Measurements from ENCODE around the gene CADPS2. TPM values are rescaled to one million over a fixed set of nuclear protein-coding genes. Genes with fewer than 3 reads are reported as not detected.

Gene CADPS2
- total RNA-seq, 1 donor from 2014 or later = 12.5 TPM

DNA sequence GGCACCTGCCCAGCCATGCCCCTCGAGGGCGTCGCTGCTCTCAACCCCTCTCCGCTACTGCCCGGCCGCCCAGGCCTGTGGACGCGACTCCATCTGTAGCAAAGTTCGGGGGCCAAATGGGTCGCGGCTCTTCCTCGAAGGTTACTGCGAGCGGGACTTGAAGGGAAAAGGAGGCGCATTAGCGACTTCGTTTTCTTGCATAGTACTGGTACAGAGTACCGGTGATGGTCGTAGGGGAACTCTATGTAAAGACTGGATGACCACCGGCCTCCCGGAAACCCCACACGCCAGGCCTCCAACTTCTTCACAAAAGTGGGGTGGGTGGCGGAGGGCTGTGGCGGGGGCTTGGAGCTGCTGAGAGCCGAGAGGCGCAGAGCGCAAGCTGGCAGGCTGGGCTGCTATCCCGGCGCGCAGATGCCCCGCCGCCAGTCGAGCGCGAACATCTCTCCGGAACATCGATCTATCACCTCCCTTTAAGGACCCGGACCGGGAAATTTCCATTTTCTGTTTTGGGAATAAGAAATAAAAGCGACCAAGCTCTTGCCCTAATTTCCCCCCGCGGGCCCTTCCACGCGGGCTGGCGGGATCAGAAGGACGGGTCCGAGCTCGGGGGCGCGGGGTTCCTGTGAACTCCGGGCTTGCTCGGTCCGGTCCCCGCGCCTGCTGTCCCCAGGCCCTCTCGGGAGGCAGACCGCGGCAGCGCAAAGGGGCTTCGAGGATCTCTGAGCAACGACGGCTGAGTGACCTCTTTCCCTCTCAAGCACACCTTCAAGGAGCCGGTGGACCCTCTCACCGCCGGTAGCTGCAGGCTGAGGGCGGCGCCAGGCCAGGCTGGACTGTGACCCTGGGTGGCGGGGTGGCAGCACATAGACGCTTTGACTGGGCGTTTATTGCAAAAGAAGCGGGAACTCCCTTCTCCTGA lies 569.5 kb downstream of the CADPS2 start:
- Histone ChIP-seq H3K27ac (ENCODE audit: low read depth, low read length) (no peak overlapping the region), H3K9me3 (ENCODE audit: control insufficient read depth in 3 of 3, low read length in 3 of 3) (no peaks in the 10 kb centered on the region), H3K4me1 (ENCODE audit: control insufficient read depth in 3 of 3, insufficient read depth in 3 of 3, low read length in 3 of 3) (peaks cover 3 to 9% (median 7%) of the 10 kb centered on the region in 3 donors), H3K27me3 (ENCODE audit: control insufficient read depth in 3 of 3, insufficient read depth in 3 of 3, low read length in 3 of 3) (peaks cover 43 to 53% (median 44%) of the 10 kb centered on the region in 3 donors), H3K4me3 (ENCODE audit: low read length in 3 of 3) (no peak overlapping the region), H3K36me3 (ENCODE audit: control insufficient read depth in 3 of 3, insufficient read depth in 3 of 3, low read length in 3 of 3) (no peaks in the 10 kb centered on the region), H3K9ac (ENCODE audit: low read depth in 1 of 3, low read length in 3 of 3) (no peak overlapping the region)

DNA sequence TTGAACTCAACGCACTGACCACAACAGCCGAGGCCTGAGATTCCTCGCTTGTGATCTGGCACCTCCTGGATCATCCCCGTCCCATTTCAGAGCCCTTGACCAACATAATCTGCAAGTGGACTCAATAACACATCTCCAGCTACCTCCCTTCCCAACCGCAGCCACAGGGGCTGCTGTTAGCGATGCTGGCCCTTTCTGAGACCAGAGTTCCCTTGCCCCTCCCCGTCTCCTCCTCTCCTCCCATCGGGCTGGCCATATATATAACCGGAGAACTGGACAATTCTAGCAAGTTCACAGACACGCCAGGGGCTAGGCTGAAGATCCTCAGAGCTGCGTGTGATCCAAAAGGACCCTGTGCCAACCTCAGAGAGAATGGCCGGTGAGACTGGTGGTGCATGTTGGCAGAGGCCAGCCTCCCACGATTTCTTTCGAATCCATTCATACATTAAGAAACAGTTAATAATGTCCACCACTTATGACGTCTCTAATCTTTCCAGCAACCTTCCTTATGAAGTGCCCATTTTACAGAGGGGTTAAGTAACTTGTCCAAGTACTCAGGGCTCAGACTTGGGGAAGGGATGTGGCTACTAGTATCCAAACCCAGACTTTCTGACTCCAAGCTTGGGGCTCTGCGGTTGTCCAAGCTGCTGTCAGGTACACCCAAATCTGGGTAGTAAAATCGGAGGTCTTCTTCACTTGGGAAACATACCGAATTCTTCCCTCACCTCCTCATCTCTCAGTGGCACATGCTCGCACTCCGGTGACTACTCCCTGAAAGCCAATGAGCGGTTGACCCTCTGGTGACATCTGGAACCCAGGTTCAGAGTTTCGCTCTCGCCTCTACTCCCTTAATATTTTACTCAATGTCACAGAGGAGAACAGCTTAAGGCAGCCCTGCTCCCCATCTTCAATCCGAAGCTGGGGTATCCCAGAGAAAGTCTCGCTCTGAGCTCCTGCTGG lies 570.5 kb downstream of the CADPS2 start:
- peaks cover 3 to 9% (median 7%) of the 10 kb centered on the region in 3 donors for H3K4me1 ChIP-seq (ENCODE audit: control insufficient read depth in 3 of 3, insufficient read depth in 3 of 3, low read length in 3 of 3)
- no peak overlapping the region for H3K27ac ChIP-seq (ENCODE audit: low read depth, low read length)
- no peaks in the 10 kb centered on the region for H3K36me3 ChIP-seq (ENCODE audit: control insufficient read depth in 3 of 3, insufficient read depth in 3 of 3, low read length in 3 of 3)
- no peaks in the 10 kb centered on the region for H3K9me3 ChIP-seq (ENCODE audit: control insufficient read depth in 3 of 3, low read length in 3 of 3)
- H3K27me3 ChIP-seq (ENCODE audit: control insufficient read depth in 3 of 3, insufficient read depth in 3 of 3, low read length in 3 of 3) = peaks cover 51 to 63% (median 54%) of the 10 kb centered on the region in 3 donors
- H3K9ac ChIP-seq (ENCODE audit: low read depth in 1 of 3, low read length in 3 of 3) = no peak overlapping the region
- H3K4me3 ChIP-seq (ENCODE audit: low read length in 3 of 3) = no peak overlapping the region

DNA sequence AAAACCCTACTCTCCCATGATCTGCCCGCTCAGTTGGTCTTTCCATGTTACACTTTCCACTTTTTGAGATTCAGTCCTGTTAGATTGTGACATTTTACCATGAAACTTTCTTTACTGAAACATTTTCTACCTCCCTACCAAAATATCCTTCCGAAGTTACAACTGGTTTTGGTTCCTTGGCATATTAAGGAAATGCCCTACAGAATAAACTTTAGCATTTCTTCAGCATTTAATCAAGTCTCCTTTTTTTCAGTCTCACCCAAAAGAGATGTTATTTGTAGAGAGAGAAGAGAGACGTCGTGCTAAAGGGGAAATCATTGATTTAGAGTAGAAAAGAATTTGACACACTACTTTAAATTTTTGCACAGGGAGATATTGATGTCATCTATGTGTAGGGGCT lies 572.0 kb downstream of the CADPS2 start:
- Histone ChIP-seq H3K27me3 (ENCODE audit: control insufficient read depth in 3 of 3, insufficient read depth in 3 of 3, low read length in 3 of 3) (peaks cover 64 to 78% (median 67%) of the 10 kb centered on the region in 3 donors), H3K4me1 (ENCODE audit: control insufficient read depth in 3 of 3, insufficient read depth in 3 of 3, low read length in 3 of 3) (peaks cover 3 to 12% (median 12%) of the 10 kb centered on the region in 3 donors), H3K9ac (ENCODE audit: low read depth in 1 of 3, low read length in 3 of 3) (no peak overlapping the region), H3K4me3 (ENCODE audit: low read length in 3 of 3) (no peak overlapping the region), H3K36me3 (ENCODE audit: control insufficient read depth in 3 of 3, insufficient read depth in 3 of 3, low read length in 3 of 3) (no peaks in the 10 kb centered on the region), H3K27ac (ENCODE audit: low read depth, low read length) (no peak overlapping the region), H3K9me3 (ENCODE audit: control insufficient read depth in 3 of 3, low read length in 3 of 3) (no peaks in the 10 kb centered on the region)

DNA sequence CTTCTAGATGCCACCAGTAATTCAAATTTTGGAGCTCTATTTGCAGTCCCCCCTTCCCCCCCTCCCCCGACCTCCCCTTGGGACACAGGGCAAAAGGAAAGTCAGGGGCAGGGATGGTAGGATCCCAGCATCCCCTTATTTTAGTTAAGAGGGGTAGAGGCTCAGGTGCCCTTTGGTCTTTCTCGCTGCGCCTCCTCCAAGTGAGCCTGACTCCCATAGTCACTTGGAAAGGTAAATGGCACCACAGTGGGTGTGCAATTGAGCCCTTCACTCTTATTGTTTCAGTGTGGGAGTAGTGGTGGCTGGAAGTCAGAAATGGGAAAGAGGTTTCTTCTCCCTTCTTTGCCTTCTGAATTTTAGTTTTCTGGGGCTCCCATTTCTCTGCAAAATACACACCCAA lies 573.5 kb downstream of the CADPS2 start:
- Histone ChIP-seq H3K27me3 (ENCODE audit: control insufficient read depth in 3 of 3, insufficient read depth in 3 of 3, low read length in 3 of 3) (peaks cover 67 to 81% (median 79%) of the 10 kb centered on the region in 3 donors), H3K27ac (ENCODE audit: low read depth, low read length) (no peak overlapping the region), H3K36me3 (ENCODE audit: control insufficient read depth in 3 of 3, insufficient read depth in 3 of 3, low read length in 3 of 3) (no peaks in the 10 kb centered on the region), H3K9ac (ENCODE audit: low read depth in 1 of 3, low read length in 3 of 3) (no peak overlapping the region), H3K4me3 (ENCODE audit: low read length in 3 of 3) (no peak overlapping the region), H3K9me3 (ENCODE audit: control insufficient read depth in 3 of 3, low read length in 3 of 3) (no peaks in the 10 kb centered on the region), H3K4me1 (ENCODE audit: control insufficient read depth in 3 of 3, insufficient read depth in 3 of 3, low read length in 3 of 3) (peaks cover 3 to 12% (median 12%) of the 10 kb centered on the region in 3 donors)

DNA sequence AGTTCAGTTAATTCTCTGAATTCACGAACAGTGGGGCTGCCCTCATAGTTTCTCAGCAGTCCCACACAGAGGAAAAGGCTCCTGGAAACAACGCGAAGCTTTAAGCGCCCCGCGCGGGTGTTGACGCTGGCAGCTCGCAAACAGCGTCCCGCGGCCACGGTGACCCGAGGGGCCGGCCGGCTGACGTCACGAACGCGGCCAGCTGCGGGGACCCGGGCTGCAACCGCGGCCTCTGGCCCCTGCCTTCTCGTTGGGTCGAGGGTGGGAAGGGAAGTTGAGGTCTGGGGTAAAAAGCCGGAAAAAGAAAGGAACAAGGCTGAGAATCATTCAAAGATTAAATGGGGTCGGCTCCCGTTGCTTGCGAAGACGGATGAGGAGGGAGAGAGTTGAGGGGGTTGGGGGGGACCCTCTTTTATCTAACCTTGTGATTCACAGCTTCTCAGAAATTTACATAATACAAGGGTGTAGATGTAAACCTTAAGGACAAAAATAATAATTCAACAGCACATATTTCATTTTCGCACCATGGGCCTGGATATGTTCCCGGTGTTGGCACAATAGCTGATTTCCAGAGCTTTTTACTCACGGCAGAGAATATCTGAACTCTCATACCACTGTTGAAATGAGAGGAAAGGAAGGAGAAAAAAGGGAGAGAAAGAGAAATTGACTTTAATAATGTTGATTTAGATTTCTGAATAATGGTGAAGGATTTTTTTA lies 574.4 kb downstream of the CADPS2 start:
- Histone ChIP-seq H3K9me3 (ENCODE audit: control insufficient read depth in 3 of 3, low read length in 3 of 3) (no peaks in the 10 kb centered on the region), H3K27me3 (ENCODE audit: control insufficient read depth in 3 of 3, insufficient read depth in 3 of 3, low read length in 3 of 3) (peaks cover 70 to 85% (median 83%) of the 10 kb centered on the region in 3 donors), H3K9ac (ENCODE audit: low read depth in 1 of 3, low read length in 3 of 3) (no peak overlapping the region), H3K4me3 (ENCODE audit: low read length in 3 of 3) (no peak overlapping the region), H3K4me1 (ENCODE audit: control insufficient read depth in 3 of 3, insufficient read depth in 3 of 3, low read length in 3 of 3) (peaks cover 3 to 12% (median 12%) of the 10 kb centered on the region in 3 donors), H3K27ac (ENCODE audit: low read depth, low read length) (no peak overlapping the region), H3K36me3 (ENCODE audit: control insufficient read depth in 3 of 3, insufficient read depth in 3 of 3, low read length in 3 of 3) (no peaks in the 10 kb centered on the region)

DNA sequence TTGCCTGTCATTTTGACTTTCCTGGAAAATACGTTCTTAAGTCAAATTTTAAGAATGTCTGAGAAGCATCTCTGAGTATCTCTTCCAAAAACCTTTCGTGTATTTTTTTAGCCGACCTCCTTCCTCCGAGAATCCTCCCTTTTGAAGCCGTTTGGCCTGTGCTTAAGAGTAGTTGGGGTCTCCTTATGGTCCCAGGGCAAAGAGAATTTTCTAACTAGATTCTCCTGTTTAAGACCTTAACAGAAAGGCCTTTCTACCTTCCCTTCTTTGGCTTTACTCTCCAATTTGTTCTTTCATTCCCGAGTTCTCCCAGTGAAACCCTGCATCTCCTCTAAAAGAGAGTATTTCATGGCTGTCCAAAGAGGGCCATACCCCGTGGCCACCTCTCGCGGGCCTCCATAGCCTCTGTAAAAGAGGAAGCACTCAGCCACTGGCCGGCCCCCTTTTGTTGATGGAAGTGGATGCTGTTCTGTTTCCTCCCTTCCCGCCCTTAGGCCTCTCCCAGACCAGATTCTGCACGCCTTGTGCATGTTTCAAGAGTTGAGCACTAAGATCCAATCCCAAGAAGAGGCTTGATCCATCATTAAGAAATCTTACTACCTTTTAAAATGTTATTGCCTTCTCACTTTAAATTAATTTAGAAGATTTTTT lies 575.1 kb downstream of the CADPS2 start:
- H3K9me3 ChIP-seq (ENCODE audit: control insufficient read depth in 3 of 3, low read length in 3 of 3) = no peaks in the 10 kb centered on the region
- H3K27me3 ChIP-seq (ENCODE audit: control insufficient read depth in 3 of 3, insufficient read depth in 3 of 3, low read length in 3 of 3) = peaks cover 71 to 85% (median 83%) of the 10 kb centered on the region in 3 donors
- peaks cover 2 to 15% (median 12%) of the 10 kb centered on the region in 3 donors for H3K4me1 ChIP-seq (ENCODE audit: control insufficient read depth in 3 of 3, insufficient read depth in 3 of 3, low read length in 3 of 3)
- H3K4me3 ChIP-seq (ENCODE audit: low read length in 3 of 3) = no peak overlapping the region
- H3K27ac ChIP-seq (ENCODE audit: low read depth, low read length) = no peak overlapping the region
- no peak overlapping the region for H3K9ac ChIP-seq (ENCODE audit: low read depth in 1 of 3, low read length in 3 of 3)
- H3K36me3 ChIP-seq (ENCODE audit: control insufficient read depth in 3 of 3, insufficient read depth in 3 of 3, low read length in 3 of 3) = no peaks in the 10 kb centered on the region

DNA sequence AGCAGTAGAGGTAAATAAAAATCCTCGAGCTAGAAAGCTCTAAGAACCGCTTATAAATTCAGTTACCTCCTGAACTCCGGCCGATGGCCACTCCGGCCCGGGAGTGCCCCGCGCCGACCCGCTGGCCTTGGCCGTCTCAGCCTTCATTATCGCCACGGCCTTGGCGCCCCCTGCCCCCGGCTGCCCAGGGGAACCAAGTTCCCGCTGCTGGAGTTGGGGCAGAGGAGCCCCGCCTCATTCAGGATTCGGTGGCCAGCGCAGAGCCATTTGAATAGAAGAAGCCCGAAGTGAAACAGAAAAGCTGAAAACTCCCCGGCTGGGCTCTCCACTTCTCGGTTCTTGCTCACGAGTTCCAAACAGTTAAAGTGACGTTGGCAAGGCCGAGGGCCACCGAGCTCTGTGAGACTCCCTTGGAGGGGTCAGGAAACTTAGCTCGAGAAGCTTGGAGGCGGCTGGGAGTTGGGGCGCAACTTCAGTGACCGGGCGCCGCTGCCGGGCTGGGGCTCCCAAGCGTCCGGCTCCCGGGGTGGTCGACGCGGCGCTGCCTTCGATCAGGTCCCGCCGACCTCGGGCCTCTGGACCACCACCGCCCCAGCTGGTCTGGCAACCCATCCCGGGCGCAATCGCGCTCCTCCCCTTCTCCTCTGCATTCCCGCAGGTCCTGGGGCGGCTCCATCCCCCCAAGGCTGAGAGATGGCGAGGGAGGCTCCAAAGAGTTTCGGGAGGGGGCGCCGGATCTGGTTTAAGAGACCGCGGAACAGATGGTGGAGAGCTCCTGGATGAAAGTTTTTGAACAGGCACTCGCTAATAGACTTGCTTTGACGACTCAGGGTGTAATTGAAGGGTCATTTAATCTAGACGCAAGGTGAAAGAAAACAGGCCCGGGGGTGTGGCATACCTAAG lies 575.9 kb downstream of the CADPS2 start:
- Histone ChIP-seq H3K27me3 (ENCODE audit: control insufficient read depth in 3 of 3, insufficient read depth in 3 of 3, low read length in 3 of 3) (peaks cover 71 to 85% (median 83%) of the 10 kb centered on the region in 3 donors), H3K36me3 (ENCODE audit: control insufficient read depth in 3 of 3, insufficient read depth in 3 of 3, low read length in 3 of 3) (no peaks in the 10 kb centered on the region), H3K4me3 (ENCODE audit: low read length in 3 of 3) (peak overlapping the region; percentile 36 to 48 (median 46)), H3K27ac (ENCODE audit: low read depth, low read length) (no peak overlapping the region), H3K9me3 (ENCODE audit: control insufficient read depth in 3 of 3, low read length in 3 of 3) (no peaks in the 10 kb centered on the region), H3K4me1 (ENCODE audit: control insufficient read depth in 3 of 3, insufficient read depth in 3 of 3, low read length in 3 of 3) (peaks cover 10 to 22% (median 18%) of the 10 kb centered on the region in 3 donors), H3K9ac (ENCODE audit: low read depth in 1 of 3, low read length in 3 of 3) (peak overlapping the region in 1 of 3 donors; percentile 34)

DNA sequence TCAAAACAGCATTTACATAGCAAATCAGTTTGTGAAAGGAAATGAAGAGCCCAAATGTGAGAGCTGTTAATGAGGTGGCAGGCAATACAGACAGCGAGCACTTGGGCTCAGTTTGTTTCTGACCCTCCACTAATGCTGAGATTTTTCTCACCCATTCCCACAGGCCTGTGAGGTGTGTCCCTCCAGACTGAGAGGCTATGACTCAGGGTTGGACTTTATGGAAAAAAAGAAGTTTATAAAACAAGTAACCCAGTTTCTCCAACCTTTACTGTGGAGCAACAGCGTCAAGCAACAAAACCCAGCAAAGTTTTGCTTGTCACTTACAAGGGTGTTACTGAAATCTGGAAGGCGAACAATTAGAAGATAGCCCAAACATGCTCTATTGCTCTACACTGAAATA lies 576.8 kb downstream of the CADPS2 start:
- Histone ChIP-seq H3K9me3 (ENCODE audit: control insufficient read depth in 3 of 3, low read length in 3 of 3) (no peaks in the 10 kb centered on the region), H3K4me3 (ENCODE audit: low read length in 3 of 3) (no peak overlapping the region), H3K9ac (ENCODE audit: low read depth in 1 of 3, low read length in 3 of 3) (no peak overlapping the region), H3K4me1 (ENCODE audit: control insufficient read depth in 3 of 3, insufficient read depth in 3 of 3, low read length in 3 of 3) (peaks cover 17 to 22% (median 22%) of the 10 kb centered on the region in 3 donors), H3K27me3 (ENCODE audit: control insufficient read depth in 3 of 3, insufficient read depth in 3 of 3, low read length in 3 of 3) (peaks cover 67 to 80% (median 79%) of the 10 kb centered on the region in 3 donors), H3K27ac (ENCODE audit: low read depth, low read length) (no peak overlapping the region), H3K36me3 (ENCODE audit: control insufficient read depth in 3 of 3, insufficient read depth in 3 of 3, low read length in 3 of 3) (no peaks in the 10 kb centered on the region)

Data from skeletal muscle tissue (tissue), 4 donors.